Trophoblast cell (in vitro differentiated cells and primary cell): ENCODE measurements around the gene AUTS2.

Source experiments
- DNase-seq, 2 donors: peaks; one replicate each; pipeline ENCODE4 v3.0.0-alpha.2; 2016
- H2AFZ ChIP-seq: 2 replicates; pipeline ENCODE4 v1.6.1; 2013; ENCODE audit warnings: low read length, moderate library complexity, mild to moderate bottlenecking; ENCODE audit not compliant: insufficient read depth, poor library complexity
- H2AK5ac ChIP-seq: 2 replicates; pipeline ENCODE4 v1.6.1; 2013; ENCODE audit warnings: mild to moderate bottlenecking, low read length
- H2BK120ac ChIP-seq: 2 replicates; pipeline ENCODE4 v1.6.1; 2013; ENCODE audit warnings: low read length, mild to moderate bottlenecking, moderate library complexity; ENCODE audit not compliant: insufficient read depth, poor library complexity
- H2BK12ac ChIP-seq: 2 replicates; pipeline ENCODE4 v1.6.1; 2013; ENCODE audit warnings: mild to moderate bottlenecking, low read length, moderate library complexity
- H2BK5ac ChIP-seq: 2 replicates; pipeline ENCODE4 v1.6.1; 2013; ENCODE audit warnings: low read length, low read depth, moderate library complexity, mild to moderate bottlenecking; ENCODE audit not compliant: poor library complexity
- H3K14ac ChIP-seq: 2 replicates; pipeline ENCODE4 v1.6.1; 2013; ENCODE audit warnings: mild to moderate bottlenecking, low read length
- H3K18ac ChIP-seq: 2 replicates; pipeline ENCODE4 v1.6.1; 2013; ENCODE audit warnings: mild to moderate bottlenecking, low read length
- H3K23ac ChIP-seq: 2 replicates; pipeline ENCODE4 v1.6.1; 2013; ENCODE audit warnings: low read length
- H3K27ac ChIP-seq: 2 replicates; pipeline ENCODE4 v1.5.1; 2013; ENCODE audit warnings: low read depth, mild to moderate bottlenecking, inconsistent platforms, low read length, moderate library complexity
- H3K27me3 ChIP-seq: 2 replicates; pipeline ENCODE4 v1.6.1; 2013; ENCODE audit warnings: inconsistent platforms, mild to moderate bottlenecking, low read length, moderate library complexity; ENCODE audit not compliant: insufficient read depth
- H3K36me3 ChIP-seq, 2 experiments: 1 replicate in 1 of 2; 2 replicates in 1 of 2; pipeline ENCODE4 v1.6.1; 2013; ENCODE audit warnings: low read length in 2 of 2, mild to moderate bottlenecking in 2 of 2, moderate library complexity in 1 of 2; ENCODE audit not compliant: insufficient read depth in 2 of 2, control insufficient read depth in 1 of 2
- H3K4ac ChIP-seq: 2 replicates; pipeline ENCODE4 v1.6.1; 2013; ENCODE audit warnings: low read depth, mild to moderate bottlenecking, low read length, moderate library complexity
- H3K4me1 ChIP-seq, 2 experiments: 1 replicate in 1 of 2; 2 replicates in 1 of 2; pipeline ENCODE4 v1.6.1; 2013; ENCODE audit warnings: low read length in 2 of 2, mild to moderate bottlenecking in 2 of 2, moderate library complexity in 1 of 2; ENCODE audit not compliant: insufficient read depth in 2 of 2, control insufficient read depth in 1 of 2
- H3K4me2 ChIP-seq: 2 replicates; pipeline ENCODE4 v1.6.1; 2013; ENCODE audit warnings: inconsistent platforms, mild to moderate bottlenecking, low read length, moderate library complexity
- H3K4me3 ChIP-seq: 2 replicates; pipeline ENCODE4 v1.5.1; 2013; ENCODE audit warnings: mild to moderate bottlenecking, low read depth, low read length, inconsistent platforms
- H3K79me1 ChIP-seq: one replicate; pipeline ENCODE4 v1.6.1; 2013; ENCODE audit warnings: low read length
- H3K79me2 ChIP-seq: 2 replicates; pipeline ENCODE4 v1.6.1; 2013; ENCODE audit warnings: low read length, mild to moderate bottlenecking; ENCODE audit not compliant: control insufficient read depth, insufficient read depth, poor library complexity
- H3K9ac ChIP-seq: 2 replicates; pipeline ENCODE4 v1.6.1; 2013; ENCODE audit warnings: mild to moderate bottlenecking, low read length
- H3K9me3 ChIP-seq: 2 replicates; pipeline ENCODE4 v1.6.1; 2013; ENCODE audit warnings: low read depth, mild to moderate bottlenecking, control low read depth, inconsistent platforms, low read length; ENCODE audit not compliant: insufficient read depth
- H4K12ac ChIP-seq: 2 replicates; pipeline ENCODE4 v1.6.1; 2013; ENCODE audit warnings: low read depth, mild to moderate bottlenecking, low read length, moderate library complexity
- H4K8ac ChIP-seq: 2 replicates; pipeline ENCODE4 v1.6.1; 2013; ENCODE audit warnings: low read depth, mild to moderate bottlenecking, low read length, moderate library complexity
- H4K91ac ChIP-seq: one replicate; pipeline ENCODE4 v1.6.1; 2013; ENCODE audit warnings: low read depth, mild to moderate bottlenecking, low read length, moderate library complexity
- WGBS: extraction: QIAGEN DNeasy Blood & Tissue Kit; methylation state at CpG from one replicate; pipeline ENCODE4 v1.1.7; 2013; ENCODE audit warnings: missing lambda C conversion rate; ENCODE audit not compliant: insufficient read length, insufficient coverage; ENCODE audit errors: extremely low coverage; 5-methylcytosine and 5-hydroxymethylcytosine counted together

Gene AUTS2

DNA sequence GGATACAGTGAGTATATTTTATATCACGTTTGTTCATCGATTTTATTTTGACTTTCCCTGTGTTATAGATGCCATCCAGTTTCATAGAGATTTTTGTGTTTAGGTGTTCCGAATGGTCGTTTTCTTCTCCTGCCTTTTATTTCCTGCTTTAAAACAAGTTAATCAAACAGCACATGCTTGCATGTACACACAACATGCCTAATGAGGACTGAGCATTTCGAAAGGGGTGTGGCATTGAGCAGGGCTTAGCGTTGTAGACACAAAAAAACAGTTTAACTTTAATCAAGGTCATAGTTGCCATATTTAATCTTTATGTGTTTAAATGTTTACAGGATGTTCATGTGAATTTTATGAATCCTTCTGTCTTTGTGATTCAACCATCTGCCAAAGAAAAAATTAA lies 1103.2 kb downstream of the AUTS2 start:
- no peak overlapping the region for H4K91ac ChIP-seq
- H3K4me2 ChIP-seq = no peak overlapping the region
- no CpG with 5 or more reads among the region's 6 CpGs for WGBS
- H3K27me3 ChIP-seq = no peaks in the 10 kb centered on the region
- H3K79me1 ChIP-seq = no peaks in the 10 kb centered on the region
- H2AFZ ChIP-seq = no peak overlapping the region
- no peaks in the 10 kb centered on the region for H3K79me2 ChIP-seq
- no peak overlapping the region for H2BK5ac ChIP-seq
- no peak overlapping the region for H3K9ac ChIP-seq
- no peak overlapping the region for H3K4ac ChIP-seq
- H3K23ac ChIP-seq = no peak overlapping the region
- H2AK5ac ChIP-seq = no peak overlapping the region
- H4K12ac ChIP-seq = no peak overlapping the region
- H3K27ac ChIP-seq = no peak overlapping the region
- peaks cover 3 to 10% of the 10 kb centered on the region in 2 experiments for H3K36me3 ChIP-seq
- H2BK120ac ChIP-seq = no peak overlapping the region
- H3K18ac ChIP-seq = no peak overlapping the region
- no peak overlapping the region for H4K8ac ChIP-seq
- no peak for DNase-seq
- no peaks in the 10 kb centered on the region for H3K4me1 ChIP-seq
- H3K4me3 ChIP-seq = no peak overlapping the region
- H3K9me3 ChIP-seq = no peaks in the 10 kb centered on the region
- no peak overlapping the region for H2BK12ac ChIP-seq
- H3K14ac ChIP-seq = no peak overlapping the region

DNA sequence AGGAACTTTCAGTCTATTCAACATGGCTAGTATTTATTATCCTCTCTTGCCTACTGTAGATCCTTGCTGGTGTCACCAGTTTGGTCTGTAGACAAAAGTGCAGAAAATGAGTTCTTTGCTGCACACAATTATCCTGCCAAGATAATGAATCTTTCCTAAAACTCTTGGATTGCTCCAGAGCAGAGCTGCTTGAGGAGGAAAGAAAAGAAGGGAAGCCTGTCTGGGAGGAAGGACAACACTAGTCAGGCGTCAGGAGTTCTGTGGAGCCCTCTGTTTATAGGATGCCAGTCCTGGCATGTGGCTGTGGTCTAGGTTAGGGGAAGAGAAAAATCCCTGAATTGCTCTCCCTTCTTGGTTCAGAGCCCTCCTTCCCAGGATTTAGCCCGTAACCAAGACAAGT lies 1103.7 kb downstream of the AUTS2 start:
- DNase-seq = no peak
- H3K27ac ChIP-seq = no peak overlapping the region
- H3K4me3 ChIP-seq = no peak overlapping the region
- no peak overlapping the region for H4K91ac ChIP-seq
- H3K27me3 ChIP-seq = no peaks in the 10 kb centered on the region
- H3K4ac ChIP-seq = no peak overlapping the region
- no peak overlapping the region for H3K23ac ChIP-seq
- H3K79me2 ChIP-seq = no peaks in the 10 kb centered on the region
- no peak overlapping the region for H3K18ac ChIP-seq
- H3K9me3 ChIP-seq = no peaks in the 10 kb centered on the region
- no peak overlapping the region for H2BK120ac ChIP-seq
- H3K9ac ChIP-seq = no peak overlapping the region
- no peak overlapping the region for H3K4me2 ChIP-seq
- peaks cover 3 to 10% of the 10 kb centered on the region in 2 experiments for H3K36me3 ChIP-seq
- no CpG with 5 or more reads among the region's 2 CpGs for WGBS
- no peak overlapping the region for H4K12ac ChIP-seq
- no peak overlapping the region for H2BK12ac ChIP-seq
- H2AFZ ChIP-seq = no peak overlapping the region
- H3K14ac ChIP-seq = no peak overlapping the region
- H3K4me1 ChIP-seq = no peaks in the 10 kb centered on the region
- H2BK5ac ChIP-seq = no peak overlapping the region
- no peaks in the 10 kb centered on the region for H3K79me1 ChIP-seq
- no peak overlapping the region for H2AK5ac ChIP-seq
- H4K8ac ChIP-seq = no peak overlapping the region

DNA sequence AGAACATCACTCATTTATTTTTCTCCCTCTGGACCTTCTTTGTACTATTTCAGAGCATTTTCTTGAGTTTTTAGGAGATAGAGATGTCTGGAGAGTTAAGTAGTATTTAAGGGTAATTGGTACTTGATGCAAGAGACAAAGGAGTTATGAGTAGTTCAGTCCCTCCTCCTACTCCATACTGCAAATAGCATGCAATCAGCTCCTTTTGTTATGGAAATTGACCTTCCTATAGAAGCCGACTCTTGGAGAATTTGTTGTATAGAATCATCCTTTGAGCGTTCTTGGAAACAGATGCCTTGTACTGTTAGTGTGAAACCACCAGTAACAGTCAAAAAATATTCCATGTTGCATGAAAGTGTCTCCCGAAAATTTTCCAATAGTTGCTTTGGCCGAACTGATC lies 1105.5 kb downstream of the AUTS2 start:
- Histone ChIP-seq H3K9ac (no peak overlapping the region), H3K79me1 (no peaks in the 10 kb centered on the region), H2BK120ac (no peak overlapping the region), H2BK12ac (no peak overlapping the region), H3K9me3 (no peaks in the 10 kb centered on the region), H3K18ac (no peak overlapping the region), H3K4me3 (no peak overlapping the region), H3K27ac (no peak overlapping the region), H2AK5ac (no peak overlapping the region), H4K91ac (no peak overlapping the region), H3K23ac (no peak overlapping the region), H3K14ac (no peak overlapping the region), H3K4me2 (no peak overlapping the region), H2AFZ (no peak overlapping the region), H3K36me3 (peaks cover 3 to 10% of the 10 kb centered on the region in 2 experiments), H3K4me1 (no peaks in the 10 kb centered on the region), H3K27me3 (no peaks in the 10 kb centered on the region), H3K79me2 (no peaks in the 10 kb centered on the region), H2BK5ac (no peak overlapping the region), H3K4ac (no peak overlapping the region), H4K12ac (no peak overlapping the region), H4K8ac (no peak overlapping the region)
- no peak for DNase-seq
- no CpG with 5 or more reads among the region's 4 CpGs for WGBS

DNA sequence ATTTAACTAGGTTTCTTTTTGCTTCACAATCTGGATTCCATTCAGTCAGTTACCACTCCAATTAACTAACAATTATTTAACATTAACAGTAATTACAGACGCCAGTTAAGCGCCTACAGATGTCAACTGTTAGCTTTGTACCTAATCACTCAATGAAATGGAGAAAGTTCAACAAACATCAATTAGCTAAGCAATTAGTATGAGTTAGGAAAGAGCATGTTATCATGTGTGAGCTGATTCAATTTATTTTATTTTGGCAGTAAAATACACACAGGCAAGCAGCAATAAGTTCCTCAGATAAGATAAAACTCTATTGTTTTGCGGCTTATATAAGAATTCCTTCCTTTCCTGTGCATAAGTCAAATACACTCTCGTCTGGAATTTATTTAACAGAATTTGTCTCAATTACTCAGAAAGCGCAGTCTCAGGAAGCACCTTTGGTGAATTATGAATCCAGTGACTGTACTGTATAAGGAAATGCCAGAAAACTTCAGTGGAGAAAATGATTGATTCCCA lies 1106.6 kb downstream of the AUTS2 start:
- H3K9me3 ChIP-seq = no peaks in the 10 kb centered on the region
- H3K36me3 ChIP-seq = peaks cover under 1 to 10% of the 10 kb centered on the region in 2 experiments
- H3K4me3 ChIP-seq = no peak overlapping the region
- no peak overlapping the region for H3K23ac ChIP-seq
- H3K18ac ChIP-seq = no peak overlapping the region
- no peak overlapping the region for H3K27ac ChIP-seq
- no peaks in the 10 kb centered on the region for H3K79me1 ChIP-seq
- DNase-seq = no peak
- no peak overlapping the region for H2BK12ac ChIP-seq
- H3K4me2 ChIP-seq = no peak overlapping the region
- no peak overlapping the region for H4K8ac ChIP-seq
- H3K27me3 ChIP-seq = no peaks in the 10 kb centered on the region
- H3K9ac ChIP-seq = no peak overlapping the region
- H2BK120ac ChIP-seq = no peak overlapping the region
- H2AFZ ChIP-seq = no peak overlapping the region
- no peak overlapping the region for H4K12ac ChIP-seq
- H2BK5ac ChIP-seq = no peak overlapping the region
- no peaks in the 10 kb centered on the region for H3K79me2 ChIP-seq
- H4K91ac ChIP-seq = no peak overlapping the region
- H3K4me1 ChIP-seq = no peaks in the 10 kb centered on the region
- H3K14ac ChIP-seq = no peak overlapping the region
- WGBS = no CpG with 5 or more reads among the region's 5 CpGs
- no peak overlapping the region for H3K4ac ChIP-seq
- no peak overlapping the region for H2AK5ac ChIP-seq
